ENCODE data around the gene MYH15.

Gene MYH15

DNA sequence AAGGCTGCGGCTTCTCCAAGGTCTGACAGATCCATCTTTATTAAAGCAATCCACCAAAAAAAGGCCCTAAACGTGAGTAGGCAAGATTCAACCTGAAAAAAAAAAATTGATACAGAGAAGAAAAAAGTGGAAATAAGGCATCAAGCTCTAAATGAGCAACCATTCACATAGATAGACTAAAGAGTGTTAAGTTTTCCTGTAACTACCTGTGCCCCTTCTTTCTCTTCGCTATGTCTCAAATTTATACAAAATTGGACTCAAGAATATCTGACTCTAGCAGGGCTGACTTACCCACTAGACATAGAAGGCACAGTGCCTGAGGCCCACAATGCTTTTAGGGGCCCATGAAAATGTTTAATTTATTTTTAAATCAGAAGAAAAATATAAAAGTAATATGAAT is at the start of gene MYH15:
Gene MYH15 (minus strand): TSS at position 101 of the 400 bp plus-strand sequence. CDS start 66 bp downstream, at position 35.
- DNase-seq (ENCODE audit: low read depth, low spot score) = no peak

DNA sequence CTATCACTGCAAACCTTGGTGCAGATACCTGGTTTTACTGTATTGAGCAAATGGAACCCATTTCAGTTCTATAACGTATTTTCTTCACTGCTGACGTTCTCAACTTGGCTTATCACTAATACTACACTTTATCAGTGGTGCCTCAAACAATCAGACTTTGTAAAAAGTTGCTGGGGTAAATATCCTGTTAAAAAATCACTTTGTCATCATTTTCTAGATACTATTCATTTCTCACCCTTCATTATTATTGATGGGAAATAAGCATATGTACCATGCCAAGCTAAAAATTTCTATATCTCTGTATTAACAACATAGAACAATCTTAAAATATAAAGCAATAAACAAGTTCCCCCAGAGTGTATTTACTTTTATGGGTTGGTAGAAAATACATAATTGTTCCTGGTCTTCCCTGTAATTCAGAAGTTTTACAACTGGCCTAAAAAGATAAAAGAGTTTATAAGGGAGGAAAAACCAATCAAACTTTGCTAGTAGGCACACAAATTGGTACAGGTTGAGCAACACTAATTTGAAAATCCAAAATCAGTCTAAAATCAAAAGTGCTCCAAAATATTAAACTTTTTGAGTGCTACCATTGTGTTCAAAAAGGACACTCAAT is 45.7 kb upstream of the MYH15 start:
- DNase-seq (ENCODE audit: low read depth, low spot score) = no peak
- H3K27ac ChIP-seq = no peak overlapping the region

More for the DNA sequence above, at the start of gene MYH15:
- H3K27ac ChIP-seq = no peak within 1 kb of the TSS

DNA sequence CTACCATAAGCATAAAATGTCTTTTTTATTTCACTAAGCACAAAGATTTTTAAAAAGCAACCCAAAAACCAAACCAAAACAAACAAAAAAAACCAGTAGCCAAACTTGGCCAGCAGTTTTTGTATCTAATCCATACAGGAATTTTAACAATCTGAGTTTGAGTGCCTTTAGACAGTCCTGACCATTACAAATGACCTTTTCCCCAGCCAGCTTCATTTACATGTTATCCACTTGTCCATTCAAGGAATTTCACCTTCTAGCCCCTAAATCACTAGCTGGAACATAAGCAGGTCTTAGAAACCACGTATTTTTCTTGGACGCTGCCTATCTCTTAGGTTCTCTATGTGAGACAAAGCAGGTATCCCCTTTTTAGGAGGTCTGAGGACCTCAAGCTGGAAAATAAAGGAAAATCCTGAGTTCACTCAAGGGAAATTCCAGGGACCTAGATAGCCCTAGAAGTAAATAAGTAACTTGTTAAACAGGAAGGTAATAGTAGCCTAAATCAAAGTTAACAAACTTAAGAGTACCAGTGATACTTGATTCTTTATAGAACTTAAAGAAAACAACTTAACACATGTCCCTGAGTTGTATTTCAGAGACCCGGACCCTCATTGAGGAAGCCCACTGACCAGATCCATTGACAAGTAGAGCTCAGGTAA is 44.6 kb upstream of the MYH15 start:
- no peak for DNase-seq (ENCODE audit: low read depth, low spot score)
- H3K27ac ChIP-seq = no peak overlapping the region

DNA sequence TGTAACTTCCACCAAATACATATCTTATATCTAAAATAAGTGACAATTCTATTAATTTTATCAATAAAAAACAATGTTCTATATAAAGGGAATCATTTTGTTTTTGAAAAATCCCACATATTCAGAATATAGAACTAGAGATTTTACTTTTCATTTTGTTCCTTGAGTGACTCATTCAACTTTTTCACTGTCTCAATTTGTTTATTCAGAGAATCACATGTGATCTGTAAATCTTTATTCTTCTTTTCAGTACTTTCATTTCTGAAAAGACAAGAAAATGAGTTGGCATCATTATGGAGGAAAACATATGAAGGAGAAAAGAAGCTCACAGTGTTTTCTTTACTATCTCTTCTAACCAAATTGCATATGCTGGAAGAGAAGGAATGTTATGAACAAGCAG is 43.8 kb upstream of the MYH15 start:
- DNase-seq (ENCODE audit: low read depth, low spot score) = no peak
- H3K27ac ChIP-seq = no peak overlapping the region

DNA sequence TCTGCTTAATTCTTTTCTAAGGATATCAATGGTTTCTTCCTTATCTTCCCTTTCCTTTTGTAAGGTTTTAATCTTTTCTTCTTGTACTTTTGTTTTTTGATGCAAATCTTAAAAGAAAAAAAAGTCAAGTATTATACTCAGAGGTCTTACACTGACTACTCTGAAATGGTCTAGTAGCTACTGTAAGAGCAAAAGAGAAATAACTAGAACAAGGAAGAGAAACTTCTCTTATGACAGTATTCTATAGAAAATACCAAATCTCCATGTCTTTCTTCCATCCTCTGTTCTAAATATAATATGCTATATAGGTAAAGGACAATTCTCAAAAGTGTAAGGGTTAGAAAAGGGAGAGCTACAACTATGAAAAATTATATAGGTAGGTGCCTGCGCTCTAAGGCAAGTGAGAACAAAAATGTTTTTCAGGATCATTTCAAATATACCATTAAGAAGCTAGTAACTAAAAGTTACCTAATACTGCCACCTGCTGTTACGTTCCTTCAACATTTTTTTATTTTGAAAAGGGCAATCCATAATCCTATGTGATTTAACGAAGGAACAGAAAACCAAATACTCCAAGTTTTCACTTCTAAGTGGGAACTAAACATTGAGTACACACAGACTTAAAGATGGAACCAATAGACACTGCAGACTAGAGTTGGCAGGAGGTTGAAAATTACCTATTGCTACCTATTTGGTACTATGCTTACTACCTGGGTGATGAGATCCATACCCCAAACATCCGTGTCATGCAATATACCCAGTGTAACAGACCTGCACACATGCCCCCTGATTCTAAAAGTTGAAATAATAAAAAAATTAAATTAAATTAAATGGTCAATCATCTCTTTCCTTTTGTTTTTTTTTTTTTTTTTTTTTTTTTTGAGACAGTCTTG is 42.1 kb upstream of the MYH15 start:
- no peak overlapping the region for H3K27ac ChIP-seq
- DNase-seq (ENCODE audit: low read depth, low spot score) = no peak

DNA sequence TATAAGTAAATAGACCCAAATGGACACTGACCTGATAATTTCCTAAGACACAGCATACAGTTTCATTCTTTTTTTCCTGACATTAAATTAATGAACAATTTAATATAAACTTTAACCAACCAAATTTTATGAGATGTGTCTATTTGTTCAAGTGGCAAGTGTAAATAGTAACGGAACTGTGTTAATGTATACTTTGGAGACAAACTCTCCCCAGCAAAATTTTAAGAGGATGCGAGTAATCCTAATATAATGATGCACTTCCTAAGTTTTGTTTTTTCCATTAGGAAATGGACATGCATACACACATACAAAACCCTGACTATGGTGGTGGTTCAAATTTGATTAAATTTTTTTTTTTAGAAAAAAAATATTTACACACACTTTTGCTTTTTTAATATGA is 38.5 kb upstream of the MYH15 start:
- no peak overlapping the region for H3K27ac ChIP-seq
- no peak for DNase-seq (ENCODE audit: low read depth, low spot score)

DNA sequence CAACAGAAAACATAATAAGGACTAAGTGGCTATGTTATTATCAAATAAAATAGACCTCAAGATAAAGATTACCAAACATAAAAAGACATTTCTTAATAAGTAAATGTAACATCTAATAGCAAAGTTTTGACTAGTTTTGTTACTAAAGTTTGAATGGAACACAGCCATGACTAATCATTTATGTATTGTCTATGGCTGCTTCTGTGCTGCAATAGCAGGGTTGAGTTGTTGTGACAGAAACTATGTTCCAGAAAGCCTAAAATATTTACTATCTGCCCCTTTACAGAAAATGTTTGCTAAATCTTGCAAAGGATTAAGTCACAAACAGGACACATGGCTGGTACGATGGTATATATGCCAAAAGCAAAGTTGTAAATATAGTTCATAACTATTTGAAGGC is 37.9 kb upstream of the MYH15 start:
- no peak for DNase-seq (ENCODE audit: low read depth, low spot score)
- H3K27ac ChIP-seq = no peak overlapping the region

DNA sequence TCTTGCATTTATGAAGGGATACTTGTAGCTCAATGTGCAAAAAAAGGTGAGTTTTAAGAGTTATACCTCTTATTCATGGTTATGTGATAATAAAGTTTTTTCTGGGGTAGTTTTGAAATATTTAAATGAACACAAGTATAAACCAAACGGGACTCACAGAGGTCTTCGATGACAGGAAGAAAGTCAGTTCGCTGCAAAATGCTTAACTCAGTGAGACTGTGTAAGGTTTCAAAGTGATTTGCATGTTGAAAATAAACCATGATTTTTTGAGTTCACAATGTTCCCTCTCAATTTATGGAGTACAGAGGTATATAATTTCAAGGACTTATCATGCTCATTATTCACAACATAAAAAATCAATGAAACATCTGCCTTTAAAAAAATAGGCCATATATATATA is 36.3 kb upstream of the MYH15 start:
- no peak overlapping the region for H3K27ac ChIP-seq
- no peak for DNase-seq (ENCODE audit: low read depth, low spot score)

DNA sequence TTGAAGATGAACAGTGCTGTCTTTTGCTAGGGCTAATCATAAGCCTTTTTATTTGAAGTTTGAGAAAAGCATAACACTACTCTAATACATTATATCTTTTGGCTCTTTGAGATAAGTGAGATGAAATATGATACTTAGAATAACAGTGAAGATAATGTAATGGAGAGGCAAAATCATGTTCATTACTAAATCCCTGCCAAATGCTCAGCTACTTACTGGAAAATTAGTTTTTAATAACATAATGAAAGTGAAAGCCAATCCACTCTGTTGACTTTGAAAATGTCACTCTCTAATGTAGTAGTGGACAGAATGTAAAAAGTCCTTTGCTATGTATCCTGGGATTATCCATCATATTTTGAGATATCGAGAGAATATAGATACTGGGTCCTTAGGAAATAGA is 35.9 kb upstream of the MYH15 start:
- no peak for DNase-seq (ENCODE audit: low read depth, low spot score)
- no peak overlapping the region for H3K27ac ChIP-seq

DNA sequence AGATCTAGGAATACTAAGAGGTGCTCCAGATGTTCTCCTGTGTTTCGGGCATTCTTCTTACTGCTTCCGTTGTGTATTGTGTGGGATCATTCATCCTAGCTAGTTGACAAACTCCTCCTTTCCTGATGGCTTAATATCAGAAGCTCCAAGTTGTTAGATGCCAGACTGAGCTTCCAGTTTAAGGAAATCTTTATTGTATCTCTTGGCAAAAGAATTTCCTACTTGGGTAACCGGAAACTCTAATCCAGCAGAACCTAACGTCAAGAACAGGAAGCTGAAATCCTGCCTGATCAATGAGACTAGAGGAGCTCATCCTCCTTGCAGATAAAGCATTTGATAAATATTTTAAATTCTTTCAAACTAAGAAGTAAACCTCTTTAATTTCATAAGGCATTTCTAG is 27.7 kb upstream of the MYH15 start:
- H3K27ac ChIP-seq = no peak overlapping the region
- no peak for DNase-seq (ENCODE audit: low read depth, low spot score)

DNA sequence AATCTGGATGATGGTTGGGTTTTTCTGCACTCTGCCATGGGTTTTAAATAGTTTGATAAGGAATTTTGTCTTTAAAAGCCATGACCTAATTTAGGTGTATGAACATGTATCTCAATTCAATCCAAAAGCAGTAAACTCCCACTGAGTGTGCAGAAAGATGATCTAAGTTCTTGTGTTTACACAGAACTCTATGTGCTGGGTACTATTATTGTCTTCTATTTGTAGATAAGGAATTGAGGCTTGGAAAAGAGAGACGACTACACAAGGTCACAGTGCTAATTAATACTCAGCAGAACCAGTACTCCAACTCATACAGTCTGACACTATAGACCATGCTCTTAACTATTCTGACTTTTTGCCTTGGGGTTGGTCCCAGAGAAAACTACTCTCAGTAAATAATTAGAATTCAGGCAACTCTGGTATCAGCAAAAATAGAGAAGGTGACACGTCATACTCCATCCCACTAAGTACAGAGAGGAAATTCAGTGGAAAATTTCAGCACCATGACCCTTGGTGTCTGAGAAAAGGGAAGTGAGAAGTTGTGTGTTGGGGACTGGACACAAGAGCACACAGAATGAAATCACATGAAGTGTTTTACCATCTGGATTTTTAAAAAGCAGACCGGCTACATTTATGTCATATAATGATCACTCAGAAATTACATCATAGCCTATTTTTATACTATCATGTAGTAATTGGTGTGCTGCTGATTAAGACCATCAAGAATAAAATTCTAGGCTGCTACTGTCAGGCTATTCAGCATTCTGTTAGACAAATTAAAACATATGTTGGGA is 18.3 kb upstream of the MYH15 start:
- DNase-seq (ENCODE audit: low read depth, low spot score) = no peak
- no peak overlapping the region for H3K27ac ChIP-seq

DNA sequence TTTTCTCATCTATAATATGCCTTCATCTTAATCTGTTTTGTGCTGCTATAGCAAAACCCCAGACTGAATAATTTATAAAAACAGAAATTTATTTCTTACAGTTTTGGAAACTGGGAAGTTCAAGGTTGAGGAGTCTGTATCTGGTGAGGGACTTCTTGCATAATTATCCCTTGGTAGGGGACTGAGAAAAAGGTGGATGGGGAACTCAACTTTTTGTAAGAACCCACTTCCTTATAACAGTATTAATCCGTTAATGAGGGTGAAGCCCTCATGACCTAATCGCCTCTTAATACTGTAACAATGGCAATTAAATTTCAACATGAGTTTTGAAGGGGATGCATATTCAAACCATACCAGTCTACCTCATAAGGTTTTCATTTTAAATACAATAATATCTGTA is 17.4 kb upstream of the MYH15 start:
- no peak overlapping the region for H3K27ac ChIP-seq
- no peak for DNase-seq (ENCODE audit: low read depth, low spot score)

DNA sequence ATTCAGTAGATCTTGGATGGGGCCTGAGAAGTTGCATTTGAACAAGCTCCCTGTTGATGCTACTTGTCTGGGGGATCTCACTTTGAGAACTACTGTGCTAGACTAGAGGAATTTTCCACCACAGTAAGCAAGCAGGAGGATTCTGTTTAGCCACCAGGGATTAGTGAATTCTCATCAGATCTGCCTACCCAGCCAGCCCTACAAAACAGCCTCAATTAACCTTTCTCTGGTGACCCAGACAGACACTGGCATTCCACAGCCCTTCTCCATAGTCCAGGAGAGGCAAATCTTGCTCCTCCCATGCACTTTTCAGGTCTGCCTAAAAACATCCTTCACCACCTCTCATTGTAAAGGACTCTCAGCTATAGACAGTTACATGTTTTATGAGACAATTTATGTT is 16.7 kb upstream of the MYH15 start:
- no peak for DNase-seq (ENCODE audit: low read depth, low spot score)
- no peak overlapping the region for H3K27ac ChIP-seq

DNA sequence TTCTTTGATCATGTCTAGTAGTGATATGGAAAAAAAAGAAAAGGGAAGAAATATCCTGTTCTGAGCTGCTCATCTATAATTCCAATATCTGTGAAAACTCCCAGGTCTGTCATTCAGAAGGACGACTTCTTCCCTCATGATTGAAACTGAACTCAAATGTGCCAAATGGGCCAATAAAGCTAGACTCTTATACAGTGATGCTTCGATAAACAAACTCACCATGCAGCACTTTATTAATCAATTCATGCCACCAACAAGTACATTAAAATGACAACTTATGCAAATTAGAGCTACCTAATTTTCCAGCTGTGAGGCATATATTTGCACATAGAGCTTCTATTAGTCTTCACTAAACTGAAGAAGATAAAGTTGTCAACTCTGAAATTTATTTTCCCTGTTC is 15.6 kb upstream of the MYH15 start:
- no peak overlapping the region for H3K27ac ChIP-seq
- no peak for DNase-seq (ENCODE audit: low read depth, low spot score)

DNA sequence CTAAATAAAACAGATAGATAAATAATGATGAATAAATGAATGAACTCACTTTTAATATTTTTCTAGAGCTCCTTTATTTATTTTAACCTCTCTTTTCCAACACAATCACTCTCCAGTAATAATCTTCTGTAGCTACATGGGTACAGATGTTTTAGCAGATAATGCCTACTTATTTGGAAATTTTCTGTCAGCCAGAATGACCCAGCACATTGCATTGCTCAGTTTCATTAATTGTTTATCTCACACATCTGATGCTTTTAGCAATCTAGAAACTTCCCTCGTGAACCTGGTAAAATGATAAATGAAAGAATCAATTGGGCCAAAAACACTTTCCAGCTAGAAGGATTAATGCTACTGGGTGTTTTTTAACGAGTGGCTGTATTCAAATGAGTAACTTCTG is 14.9 kb upstream of the MYH15 start:
- DNase-seq (ENCODE audit: low read depth, low spot score) = no peak
- H3K27ac ChIP-seq = no peak overlapping the region

DNA sequence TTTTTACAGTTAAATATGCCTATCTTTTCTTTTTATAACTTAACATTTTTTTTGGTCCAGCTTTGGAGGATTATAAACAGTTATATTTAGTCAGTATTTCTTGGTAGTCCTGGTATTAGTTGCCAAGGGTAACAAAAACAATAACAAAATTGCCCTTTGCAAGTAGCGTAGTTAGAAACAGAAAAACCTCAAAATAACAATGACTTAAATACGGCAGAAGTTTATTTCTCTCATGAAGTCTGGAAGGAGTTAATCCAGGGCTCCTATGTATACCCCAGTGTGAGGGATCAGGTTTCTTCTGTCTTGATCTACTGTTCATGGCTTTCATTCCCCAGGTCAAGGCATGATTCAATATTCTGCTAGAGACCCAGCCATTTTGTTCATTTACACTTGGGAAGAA is 14.1 kb upstream of the MYH15 start:
- DNase-seq (ENCODE audit: low read depth, low spot score) = no peak
- H3K27ac ChIP-seq = no peak overlapping the region

DNA sequence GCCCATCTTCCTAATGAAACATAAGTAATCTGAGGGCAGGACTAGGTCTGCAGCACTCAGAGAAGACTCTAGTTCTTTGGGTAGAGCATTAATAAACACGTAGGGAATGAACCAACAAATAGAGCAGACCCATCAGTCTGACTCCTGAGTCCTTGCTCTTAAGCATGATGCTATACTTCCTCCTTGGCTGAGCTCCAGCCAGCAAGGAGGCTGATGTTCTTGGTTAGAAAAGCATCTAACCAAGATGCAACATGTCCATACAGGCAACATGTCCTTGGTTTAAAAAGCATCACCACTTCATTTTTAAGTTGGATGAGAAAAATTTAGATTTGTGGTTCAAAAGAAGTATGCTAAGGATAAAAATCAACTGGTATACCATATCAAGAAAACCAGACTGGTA is 8.5 kb upstream of the MYH15 start:
- no peak overlapping the region for H3K27ac ChIP-seq
- peak; percentile 80 for DNase-seq (ENCODE audit: low read depth, low spot score)

DNA sequence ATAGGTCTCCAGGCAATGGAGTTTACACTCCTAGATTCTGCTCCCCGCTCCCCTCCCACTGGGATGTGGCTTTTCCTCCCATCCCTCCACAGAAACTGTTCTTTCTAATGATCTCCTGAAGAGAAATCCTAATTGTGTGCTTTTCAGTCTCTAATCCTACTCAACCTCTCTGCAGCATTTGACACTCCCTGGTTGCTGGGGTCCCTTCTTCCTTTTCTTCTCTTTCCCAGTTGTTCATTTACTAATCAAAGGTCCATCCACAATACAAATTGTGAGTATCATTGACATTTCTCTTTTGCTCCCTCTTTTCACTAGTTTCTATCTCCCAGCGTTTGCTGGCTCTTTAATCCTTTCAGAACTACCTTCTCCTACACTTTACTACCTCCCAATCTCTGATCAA is 6.5 kb upstream of the MYH15 start:
- DNase-seq (ENCODE audit: low read depth, low spot score) = no peak
- no peak overlapping the region for H3K27ac ChIP-seq

DNA sequence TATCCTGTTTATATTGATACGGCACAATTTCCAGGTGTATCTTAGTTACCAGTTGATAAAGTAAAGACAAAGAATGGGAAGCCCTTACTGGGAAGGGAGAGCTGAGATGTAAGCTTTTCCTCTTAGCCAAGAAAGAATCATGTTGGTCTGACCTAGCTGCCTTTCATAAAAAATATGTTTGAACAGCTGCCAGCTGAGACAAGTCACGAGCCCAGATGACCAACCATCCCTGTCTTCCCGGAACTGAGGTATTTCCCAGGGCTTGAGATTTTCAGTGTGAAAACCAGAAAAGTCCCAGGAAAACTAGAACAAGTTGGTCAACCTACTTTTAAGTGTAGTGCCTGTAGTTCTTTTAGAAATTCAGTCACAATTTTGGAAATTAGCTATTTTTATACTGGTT is 3.6 kb upstream of the MYH15 start:
- no peak for DNase-seq (ENCODE audit: low read depth, low spot score)
- no peak overlapping the region for H3K27ac ChIP-seq

DNA sequence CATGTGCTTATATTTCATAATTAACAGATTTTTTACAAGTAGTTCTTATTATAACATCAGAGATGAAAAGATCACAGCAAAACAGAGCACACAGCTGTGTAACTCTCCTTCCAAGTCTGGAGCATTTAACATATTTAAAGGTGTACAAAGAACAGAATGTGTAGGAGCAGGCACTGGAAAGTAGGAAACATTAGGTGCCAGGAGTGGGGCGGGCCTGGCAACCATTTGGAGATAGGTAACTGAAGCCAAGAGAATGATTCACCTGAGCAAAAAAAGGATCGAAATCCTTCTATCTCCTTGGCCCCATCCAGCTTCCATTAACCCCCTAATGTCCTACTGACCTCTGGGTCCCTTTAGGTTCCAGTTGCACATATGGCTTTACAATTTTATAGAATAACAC is 2.3 kb upstream of the MYH15 start:
- H3K27ac ChIP-seq = no peak overlapping the region
- no peak for DNase-seq (ENCODE audit: low read depth, low spot score)

DNA sequence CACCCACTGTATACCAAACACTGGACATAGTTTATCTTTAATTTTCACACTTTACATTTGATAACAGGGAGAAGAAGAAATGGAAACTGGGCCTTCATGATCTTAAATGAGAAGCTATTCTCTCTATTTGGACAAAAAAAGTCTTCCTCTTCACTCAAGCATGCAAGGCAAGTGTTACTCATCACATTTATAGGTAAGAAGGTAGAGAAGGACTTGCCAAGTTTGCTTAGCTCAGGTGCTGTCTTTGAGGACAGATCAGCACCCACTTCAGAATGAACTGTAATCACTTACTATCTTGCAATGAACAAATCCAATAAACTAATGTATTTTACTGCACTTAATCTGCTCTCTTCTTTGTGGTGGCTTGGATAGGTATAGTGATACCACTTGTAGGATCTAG is 1.1 kb upstream of the MYH15 start:
- DNase-seq (ENCODE audit: low read depth, low spot score) = peak; percentile 22
- no peak overlapping the region for H3K27ac ChIP-seq

Measured in epithelial cell of prostate (primary cell).